HepG2 (cell line): Measurements from ENCODE around the gene PHF2. TPM values are rescaled to one million over a fixed set of nuclear protein-coding genes. Genes with fewer than 3 reads are reported as not detected.

Experiments used
- DR1 ChIP-seq: sonication (generic); formaldehyde crosslinking; IDR thresholded peaks from 2 replicates; pipeline ENCODE4 v1.8.0; 2021; ENCODE audit warnings: mild to moderate bottlenecking, missing genetic modification reagents, inconsistent platforms
- DRAP1 ChIP-seq: IDR thresholded peaks from 2 replicates; pipeline ENCODE4 v1.6.1; 2016; ENCODE audit warnings: missing genetic modification reagents, missing compliant biosample characterization
- ELF1 ChIP-seq: sonication (generic); formaldehyde crosslinking; IDR thresholded peaks from 2 replicates; pipeline ENCODE4 v1.4.0; 2020; ENCODE audit warnings: missing genetic modification reagents
- FOXK1 ChIP-seq: sonication (generic); formaldehyde crosslinking; IDR thresholded peaks from 2 replicates; pipeline ENCODE4 v1.4.0; 2020; ENCODE audit warnings: low read depth, missing genetic modification reagents, borderline replicate concordance
- GABPA ChIP-seq, 2 experiments: IDR thresholded peaks; 2 replicates each; pipeline ENCODE4 v1.6.1; 2011 to 2016; ENCODE audit warnings: low read depth in 2 of 2, low read length in 1 of 2, missing biosample characterization in 1 of 2, missing genetic modification characterization in 1 of 2
- HCFC1 ChIP-seq: fragments of 150-350 bp; IDR thresholded peaks from 2 replicates; pipeline ENCODE4 v1.6.1; 2014; ENCODE audit warnings: low read depth, low read length
- HES4 ChIP-seq: sonication (generic); formaldehyde crosslinking; IDR thresholded peaks from 2 replicates; pipeline ENCODE4 v1.9.0; 2021; ENCODE audit warnings: mild to moderate bottlenecking, missing genetic modification reagents, borderline replicate concordance
- HOXA7 ChIP-seq: sonication (generic); formaldehyde crosslinking; IDR thresholded peaks from 2 replicates; pipeline ENCODE4 v1.8.1; 2022; ENCODE audit warnings: mild to moderate bottlenecking, missing genetic modification reagents, moderate library complexity
- KDM2A ChIP-seq: sonication (generic); formaldehyde crosslinking; IDR thresholded peaks from 2 replicates; pipeline ENCODE4 v1.4.0; 2020; ENCODE audit warnings: low read depth, missing genetic modification reagents, borderline replicate concordance
- MBD4 ChIP-seq: IDR thresholded peaks from 2 replicates; pipeline ENCODE4 v1.6.1; 2012; ENCODE audit warnings: low read length, inconsistent platforms, borderline replicate concordance
- NFE2 ChIP-seq: sonication (generic); formaldehyde crosslinking; IDR thresholded peaks from 2 replicates; pipeline ENCODE4 v1.4.0; 2020; ENCODE audit warnings: missing genetic modification reagents
- NONO ChIP-seq, 2 experiments: fragments of 450-650 bp in 1 of 2; sonication (generic) in 1 of 2; formaldehyde crosslinking in 1 of 2; IDR thresholded peaks in 1 of 2; conservative IDR thresholded peaks in 1 of 2; 2 replicates each; pipeline versions ENCODE4 v1.6.1 to v1.8.0; 2017 to 2022; ENCODE audit warnings: mild to moderate bottlenecking in 1 of 2, missing genetic modification reagents in 1 of 2, moderate library complexity in 1 of 2
- PTBP1 ChIP-seq: fragments of 200-400 bp; formaldehyde crosslinking; IDR thresholded peaks from 2 replicates; pipeline ENCODE4 v1.6.1; 2018; ENCODE audit warnings: low read length, low read depth; ENCODE audit not compliant: poor library complexity, severe bottlenecking
- RBAK ChIP-seq: sonication (generic); formaldehyde crosslinking; IDR thresholded peaks from 2 replicates; pipeline ENCODE4 v1.5.1; 2020; ENCODE audit warnings: mild to moderate bottlenecking, missing genetic modification reagents
- SIN3B ChIP-seq: fragments of 150-350 bp; IDR thresholded peaks from 2 replicates; pipeline ENCODE4 v1.6.1; 2014; ENCODE audit warnings: low read length
- U2AF2 ChIP-seq: fragments of 200-400 bp; formaldehyde crosslinking; IDR thresholded peaks from 2 replicates; pipeline ENCODE4 v1.6.1; 2017; ENCODE audit warnings: low read depth, mild to moderate bottlenecking, low read length
- WIZ ChIP-seq: sonication (generic); formaldehyde crosslinking; IDR thresholded peaks from 2 replicates; pipeline ENCODE4 v1.5.1; 2020; ENCODE audit warnings: mild to moderate bottlenecking, missing genetic modification reagents
- YEATS4 ChIP-seq: sonication (generic); formaldehyde crosslinking; IDR thresholded peaks from 2 replicates; pipeline ENCODE4 v1.4.0; 2020; ENCODE audit warnings: missing genetic modification reagents, borderline replicate concordance
- ZFP90 ChIP-seq: sonication (generic); formaldehyde crosslinking; IDR thresholded peaks from 2 replicates; pipeline ENCODE4 v1.8.0; 2022; ENCODE audit warnings: missing genetic modification reagents, mild to moderate bottlenecking, inconsistent platforms, borderline replicate concordance
- ZNF10 ChIP-seq: sonication (generic); formaldehyde crosslinking; IDR thresholded peaks from 2 replicates; pipeline ENCODE4 v1.4.0; 2020; ENCODE audit warnings: mild to moderate bottlenecking, low read depth, missing genetic modification reagents, borderline replicate concordance
- ZNF136 ChIP-seq: sonication (generic); formaldehyde crosslinking; IDR thresholded peaks from 2 replicates; pipeline ENCODE4 v1.8.1; 2022; ENCODE audit warnings: low read depth, mild to moderate bottlenecking, moderate library complexity, missing genetic modification reagents
- ZNF317 ChIP-seq: sonication (generic); formaldehyde crosslinking; IDR thresholded peaks from 2 replicates; pipeline ENCODE4 v1.5.0; 2020; ENCODE audit warnings: mild to moderate bottlenecking, missing genetic modification reagents
- ZNF343 ChIP-seq: sonication (generic); formaldehyde crosslinking; IDR thresholded peaks from 2 replicates; pipeline ENCODE4 v1.4.0; 2020; ENCODE audit warnings: mild to moderate bottlenecking, missing genetic modification reagents
- ZNF510 ChIP-seq: sonication (generic); formaldehyde crosslinking; IDR thresholded peaks from 2 replicates; pipeline ENCODE4 v1.4.0; 2020; ENCODE audit warnings: low read depth, mild to moderate bottlenecking, missing genetic modification reagents
- ZNF652 ChIP-seq: IDR thresholded peaks from 2 replicates; pipeline ENCODE4 v1.6.1; 2016; ENCODE audit warnings: low read depth, borderline replicate concordance
- ZNF687 ChIP-seq: sonication (generic); formaldehyde crosslinking; IDR thresholded peaks from 2 replicates; pipeline ENCODE4 v1.5.1; 2020; ENCODE audit warnings: mild to moderate bottlenecking, missing genetic modification reagents, moderate library complexity
- polyA plus RNA-seq, 8 experiments: library from polyadenylated mRNA; depleted of rRNA in 3 of 8; stranded (reverse) in 7 of 8; unstranded in 1 of 8; fragments of >200 nt; fragmentation: Illumina TruSeq in 4 of 8; extraction: Trizol in 4 of 8; gene quantifications; 2 replicates each; pipeline versions ENCODE4 v1.2.1 to v1.2.3, GENCODE V29; 2011 to 2016; ENCODE audit warnings: low read depth in 4 of 8, missing spikeins in 1 of 8, mixed read lengths in 1 of 8; ENCODE audit not compliant: insufficient read depth in 1 of 8
- total RNA-seq, 5 experiments: library from RNA; depleted of rRNA; stranded (reverse); fragments of >200 nt; fragmentation: Illumina TruSeq; extraction: Trizol; gene quantifications; 2 replicates each; pipeline ENCODE4 v1.2.3, GENCODE V29; 2016; ENCODE audit warnings: low read depth in 1 of 5
- TF ChIP-seq, protein P1 (sequence below): sonication (generic); formaldehyde crosslinking; conservative IDR thresholded peaks from 2 replicates; pipeline ENCODE4 v1.4.0; 2020; ENCODE audit warnings: missing genetic modification reagents

PHF2 gene
- total and polyA plus RNA-seq, 2 of the 13 experiments (the other 11 are each of a cell fraction or from before 2014, with no cell fraction given): 6.6 to 9.1 TPM

GRCh38 chr9:93575796-93576257 is 557 bp upstream of the PHF2 start (continued):
- TF ChIP-seq ZNF687: peak; percentile 6; the same call in 1 of the 2 replicates
- TF ChIP-seq U2AF2: no peak
- no peak for TF ChIP-seq ELF1 (CRISPR knock-in tag)
- no peak for TF ChIP-seq ZNF510 (CRISPR knock-in tag)
- TF ChIP-seq PTBP1: no peak
- peak; percentile 55 for TF ChIP-seq KDM2A
- TF ChIP-seq ZNF317 (CRISPR knock-in tag): no peak
- no peak for TF ChIP-seq ZNF652
- TF ChIP-seq HES4 (CRISPR knock-in tag): no peak
- TF ChIP-seq ZNF10 (CRISPR knock-in tag): no peak
- no peak for TF ChIP-seq SIN3B
- TF ChIP-seq MBD4: no peak
- TF ChIP-seq NONO (IDR thresholded peaks at IDR 0.05): no peak
- no peak for TF ChIP-seq NONO (CRISPR knock-in tag; conservative IDR thresholded peaks at IDR 0.05)
- peak; percentile 38; the same call in 1 of the 2 replicates for TF ChIP-seq YEATS4 (CRISPR knock-in tag)
- no peak for TF ChIP-seq RBAK
- TF ChIP-seq FOXK1 (CRISPR knock-in tag): no peak
- no peak for TF ChIP-seq ZNF343 (CRISPR knock-in tag)
- no peak for TF ChIP-seq NFE2 (CRISPR knock-in tag)
- no peak for TF ChIP-seq DRAP1
- no peak for TF ChIP-seq DR1 (CRISPR knock-in tag)
- TF ChIP-seq HCFC1: no peak
- no peak for TF ChIP-seq ZFP90 (CRISPR knock-in tag)
- no peak for TF ChIP-seq WIZ
- no peak for TF ChIP-seq HOXA7 (CRISPR knock-in tag)
- TF ChIP-seq GABPA (IDR thresholded peaks at IDR 0.05; ENCODE audit: low read depth, low read length): no peak
- TF ChIP-seq GABPA (CRISPR knock-in tag; IDR thresholded peaks at IDR 0.05; ENCODE audit: low read depth): no peak
- no peak for TF ChIP-seq ZNF136 (CRISPR knock-in tag)
- TF ChIP-seq, protein P1, sequence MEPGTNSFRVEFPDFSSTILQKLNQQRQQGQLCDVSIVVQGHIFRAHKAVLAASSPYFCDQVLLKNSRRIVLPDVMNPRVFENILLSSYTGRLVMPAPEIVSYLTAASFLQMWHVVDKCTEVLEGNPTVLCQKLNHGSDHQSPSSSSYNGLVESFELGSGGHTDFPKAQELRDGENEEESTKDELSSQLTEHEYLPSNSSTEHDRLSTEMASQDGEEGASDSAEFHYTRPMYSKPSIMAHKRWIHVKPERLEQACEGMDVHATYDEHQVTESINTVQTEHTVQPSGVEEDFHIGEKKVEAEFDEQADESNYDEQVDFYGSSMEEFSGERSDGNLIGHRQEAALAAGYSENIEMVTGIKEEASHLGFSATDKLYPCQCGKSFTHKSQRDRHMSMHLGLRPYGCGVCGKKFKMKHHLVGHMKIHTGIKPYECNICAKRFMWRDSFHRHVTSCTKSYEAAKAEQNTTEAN (CRISPR knock-in tag): no peak
